Measurements from ENCODE around the gene CD69. TPM values are rescaled to one million over a fixed set of nuclear protein-coding genes. Genes with fewer than 3 reads are reported as not detected.

CD69 gene
- 1 to 10 TPM; 1.2 to 3.7 (median 1.6) TPM for polyA plus RNA-seq (ENCODE audit: insufficient read length in 4 of 4)

DNA sequence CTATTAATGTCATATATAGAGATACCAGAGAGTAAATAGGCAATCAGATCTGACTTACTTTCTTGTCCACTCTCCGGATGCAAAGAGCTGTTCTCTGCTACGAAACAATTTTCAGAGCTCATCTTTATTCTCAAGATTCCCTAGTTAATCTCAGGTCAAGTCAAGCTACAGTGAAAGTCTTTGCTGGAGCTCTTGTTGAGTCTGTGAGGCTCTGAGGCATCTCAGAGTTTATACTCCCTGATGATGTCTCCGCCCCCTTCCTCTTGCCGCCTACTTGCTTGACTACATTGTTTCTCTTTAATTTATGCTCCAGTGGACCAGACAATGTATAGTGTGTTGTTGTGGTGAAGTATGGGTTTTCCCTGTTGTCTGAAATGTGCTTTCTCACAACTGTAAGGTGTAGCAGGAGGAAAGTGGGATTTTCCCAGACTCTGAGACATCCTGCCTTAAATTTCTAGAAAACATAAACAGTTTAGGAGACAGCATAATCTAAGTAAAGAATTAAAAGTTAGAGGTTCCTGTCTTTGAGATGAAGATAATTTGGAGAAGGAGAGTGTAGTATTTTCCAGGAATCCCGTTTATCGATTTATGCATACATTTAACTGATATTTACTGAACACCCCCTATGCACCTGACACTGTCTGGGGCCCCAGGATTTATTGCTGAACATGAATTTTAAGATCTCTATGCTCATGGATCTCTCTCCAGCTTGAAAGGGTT lies at the start of gene CD69:
CD69 (minus strand) TSS at position 203 of the 720 bp plus-strand sequence; CDS start at position 122, 81 bp downstream.
- DNase-seq (ENCODE audit: low read depth in 4 of 4, low spot score in 2 of 4) = no peak

- no peak for DNase-seq (ENCODE audit: low read depth in 4 of 4, low spot score in 2 of 4)
Measured at GRCh38 chr12:9809866-9810265, 49.2 kb upstream of the CD69 start.

- no peak for DNase-seq (ENCODE audit: low read depth in 4 of 4, low spot score in 2 of 4)
Measured at GRCh38 chr12:9809338-9809737, 48.6 kb upstream of the CD69 start.

DNA sequence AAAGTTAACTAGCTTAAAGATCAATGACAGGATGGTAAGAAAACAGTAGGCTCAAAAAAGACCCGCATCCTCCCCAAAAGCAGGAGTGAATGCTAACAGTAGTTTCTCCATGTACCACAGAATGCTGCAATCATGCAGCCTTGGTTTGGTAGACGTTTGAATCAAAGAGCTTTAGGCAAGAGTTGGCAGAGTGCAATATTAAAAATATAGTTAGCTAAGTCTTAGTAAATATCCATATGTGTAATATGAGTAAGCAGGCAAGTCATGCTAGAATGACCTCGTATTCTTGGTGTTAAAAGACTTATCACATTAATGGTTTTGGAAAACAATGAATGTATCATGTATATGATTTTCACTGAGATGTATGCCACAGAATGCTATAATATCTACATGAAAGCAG lies 47.8 kb upstream of the CD69 start:
- DNase-seq (ENCODE audit: low read depth in 4 of 4, low spot score in 2 of 4) = no peak

GRCh38 chr12:9806714-9807113 lies 46.0 kb upstream of the CD69 start:
- no peak for DNase-seq (ENCODE audit: low read depth in 4 of 4, low spot score in 2 of 4)

- DNase-seq (ENCODE audit: low read depth in 4 of 4, low spot score in 2 of 4) = no peak
Measured at GRCh38 chr12:9805883-9806282, 45.2 kb upstream of the CD69 start.

DNA sequence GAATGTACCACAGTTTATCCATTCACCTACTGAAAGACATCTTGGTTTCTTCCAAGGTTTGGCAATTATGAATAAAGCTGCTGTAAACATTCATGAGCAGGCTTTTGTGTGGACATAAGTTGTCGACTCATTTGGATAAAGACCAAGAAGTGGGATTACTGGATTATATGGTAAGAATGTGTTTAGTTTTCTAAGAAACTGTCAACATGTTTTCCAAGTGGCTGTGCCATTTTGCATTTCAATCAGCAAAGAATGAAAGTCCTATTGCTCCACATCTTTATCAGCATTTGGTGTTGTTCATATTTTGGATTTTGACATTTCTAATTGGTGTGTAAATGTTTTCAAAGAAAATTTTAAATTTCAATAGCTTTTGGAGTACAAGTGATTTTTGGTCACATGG lies 39.3 kb upstream of the CD69 start:
- DNase-seq (ENCODE audit: low read depth in 4 of 4, low spot score in 2 of 4) = no peak

- DNase-seq (ENCODE audit: low read depth in 4 of 4, low spot score in 2 of 4) = peak in 3 of 4 donors; percentile 7 to 66 (median 18)
Measured at GRCh38 chr12:9797722-9798619, 37.3 kb upstream of the CD69 start.

GRCh38 chr12:9796971-9797370 lies 36.3 kb upstream of the CD69 start:
- no peak for DNase-seq (ENCODE audit: low read depth in 4 of 4, low spot score in 2 of 4)

DNA sequence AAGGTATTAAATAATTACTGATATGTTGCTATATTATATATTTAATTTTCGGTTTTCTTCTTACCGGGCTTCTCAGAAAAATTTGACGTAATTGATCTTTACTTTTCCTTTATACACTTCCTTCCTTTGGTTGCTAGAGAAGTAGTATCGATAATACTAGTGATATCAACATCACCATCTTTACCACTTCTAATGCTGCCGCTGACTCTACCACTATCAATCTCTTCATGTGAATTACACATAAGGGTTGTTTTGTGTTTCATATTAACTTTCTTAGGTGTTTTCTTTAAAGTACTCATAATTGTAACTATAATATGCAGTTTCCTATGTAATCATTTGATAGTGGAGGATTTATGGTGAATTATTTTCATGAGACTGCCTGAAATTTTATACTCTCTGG lies 35.6 kb upstream of the CD69 start:
- no peak for DNase-seq (ENCODE audit: low read depth in 4 of 4, low spot score in 2 of 4)

DNA sequence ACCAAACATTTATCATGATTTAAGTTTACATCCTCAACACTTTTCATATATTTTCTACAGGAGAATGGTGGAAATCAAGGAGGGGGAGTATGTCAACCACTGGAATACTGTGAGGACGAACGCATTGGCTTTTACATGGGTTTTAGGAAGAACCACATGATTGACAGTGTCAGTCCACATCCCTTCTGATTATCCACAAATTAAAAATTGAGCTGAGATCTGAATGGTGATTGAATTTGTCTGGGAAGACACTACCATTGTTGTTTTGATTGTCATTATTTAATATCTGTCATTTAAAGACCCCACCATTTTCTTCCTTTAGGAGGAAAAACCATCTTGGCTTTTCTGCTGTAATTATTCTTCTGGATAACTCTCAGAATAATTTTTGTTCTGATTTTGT lies 35.2 kb upstream of the CD69 start:
- DNase-seq (ENCODE audit: low read depth in 4 of 4, low spot score in 2 of 4) = no peak

DNA sequence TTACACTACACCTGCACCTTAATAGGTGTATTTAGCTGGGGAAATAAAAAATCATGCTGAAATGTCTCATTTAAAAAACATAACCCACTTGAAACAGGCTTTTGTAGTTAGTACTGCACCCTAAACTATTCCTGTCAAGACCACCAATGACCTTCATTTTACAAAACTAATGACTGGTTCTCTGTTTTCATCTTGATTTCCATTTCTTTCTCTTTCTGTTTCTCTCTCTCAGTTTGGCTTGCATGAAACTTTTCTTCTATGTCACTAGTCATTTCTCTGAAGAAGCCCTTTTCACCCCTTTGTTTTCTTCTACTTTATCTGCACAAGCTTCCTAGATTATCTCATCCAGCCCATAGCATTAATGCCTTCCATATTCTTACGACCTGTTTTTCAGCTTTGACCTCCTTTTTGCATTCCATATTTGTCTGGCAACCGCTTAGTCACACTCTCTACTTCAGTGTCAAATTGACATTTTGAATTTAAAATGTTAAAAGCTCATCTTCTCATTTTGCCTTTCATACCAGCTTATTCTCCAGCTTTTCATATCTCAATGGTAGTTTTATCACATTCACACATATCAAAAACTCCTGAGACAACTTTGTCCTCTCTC lies 33.9 kb upstream of the CD69 start:
- DNase-seq (ENCODE audit: low read depth in 4 of 4, low spot score in 2 of 4) = no peak

DNA sequence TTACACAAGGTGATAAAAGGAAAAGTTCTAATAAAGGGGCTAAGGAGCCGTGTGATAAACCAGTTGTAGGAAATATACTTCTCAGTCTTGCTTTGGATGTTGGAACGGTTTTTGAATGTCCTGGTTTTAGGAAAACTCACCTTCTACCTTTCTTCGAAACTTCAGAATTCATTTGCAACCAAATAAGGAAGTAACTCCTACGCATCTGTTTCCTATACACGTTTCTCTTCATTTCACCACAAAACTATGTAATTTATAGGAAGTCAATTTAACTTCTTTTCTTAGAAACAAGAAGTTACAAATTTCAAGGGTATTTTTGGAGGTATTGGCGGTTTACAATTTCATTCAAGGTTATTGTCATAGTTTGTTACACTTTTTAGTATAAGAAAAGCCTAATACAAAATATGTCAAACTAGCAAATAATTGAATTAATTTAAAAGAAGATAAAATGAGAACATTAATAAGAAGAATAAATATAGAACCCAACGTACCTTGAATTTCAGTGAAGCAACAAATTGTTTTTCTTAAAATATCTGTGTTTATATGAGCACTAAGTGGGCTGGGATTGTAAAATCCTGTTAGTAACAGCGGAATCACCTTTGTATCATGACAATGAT lies 33.2 kb upstream of the CD69 start:
- DNase-seq (ENCODE audit: low read depth in 4 of 4, low spot score in 2 of 4) = no peak

GRCh38 chr12:9792961-9793617 lies 32.4 kb upstream of the CD69 start:
- no peak for DNase-seq (ENCODE audit: low read depth in 4 of 4, low spot score in 2 of 4)

DNA sequence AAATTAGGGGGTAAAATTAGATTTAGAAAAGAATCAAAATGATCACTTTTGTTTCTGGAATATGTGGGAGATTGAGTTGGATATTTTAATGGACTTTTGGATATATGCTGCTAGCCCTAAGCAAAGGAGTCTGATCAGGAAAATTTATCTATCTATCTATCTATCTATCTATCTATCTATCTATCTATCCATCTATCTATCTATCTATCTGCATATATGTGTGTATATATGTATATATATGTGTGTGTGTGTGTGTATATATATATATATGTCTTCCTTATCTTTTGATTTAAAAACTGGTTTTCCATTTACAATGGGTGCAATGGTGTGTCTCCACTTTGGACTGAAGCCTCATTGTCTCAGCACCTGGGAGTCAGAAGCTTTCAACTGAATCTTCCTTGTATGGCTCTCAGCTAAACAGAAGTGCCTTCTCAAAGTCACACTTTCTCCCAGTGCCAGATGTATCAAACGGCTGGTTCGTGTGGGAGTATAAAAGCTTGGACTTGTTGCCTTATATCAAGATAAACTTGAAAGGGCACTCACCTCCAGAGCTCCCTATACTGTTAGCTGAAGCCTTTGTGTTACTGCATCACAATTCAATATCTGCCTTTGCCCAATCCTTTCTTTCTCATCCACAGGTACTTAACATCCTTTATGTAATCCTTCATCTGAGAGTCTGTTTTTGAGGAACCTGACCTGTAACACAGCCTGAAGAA lies 31.6 kb upstream of the CD69 start:
- no peak for DNase-seq (ENCODE audit: low read depth in 4 of 4, low spot score in 2 of 4)

DNA sequence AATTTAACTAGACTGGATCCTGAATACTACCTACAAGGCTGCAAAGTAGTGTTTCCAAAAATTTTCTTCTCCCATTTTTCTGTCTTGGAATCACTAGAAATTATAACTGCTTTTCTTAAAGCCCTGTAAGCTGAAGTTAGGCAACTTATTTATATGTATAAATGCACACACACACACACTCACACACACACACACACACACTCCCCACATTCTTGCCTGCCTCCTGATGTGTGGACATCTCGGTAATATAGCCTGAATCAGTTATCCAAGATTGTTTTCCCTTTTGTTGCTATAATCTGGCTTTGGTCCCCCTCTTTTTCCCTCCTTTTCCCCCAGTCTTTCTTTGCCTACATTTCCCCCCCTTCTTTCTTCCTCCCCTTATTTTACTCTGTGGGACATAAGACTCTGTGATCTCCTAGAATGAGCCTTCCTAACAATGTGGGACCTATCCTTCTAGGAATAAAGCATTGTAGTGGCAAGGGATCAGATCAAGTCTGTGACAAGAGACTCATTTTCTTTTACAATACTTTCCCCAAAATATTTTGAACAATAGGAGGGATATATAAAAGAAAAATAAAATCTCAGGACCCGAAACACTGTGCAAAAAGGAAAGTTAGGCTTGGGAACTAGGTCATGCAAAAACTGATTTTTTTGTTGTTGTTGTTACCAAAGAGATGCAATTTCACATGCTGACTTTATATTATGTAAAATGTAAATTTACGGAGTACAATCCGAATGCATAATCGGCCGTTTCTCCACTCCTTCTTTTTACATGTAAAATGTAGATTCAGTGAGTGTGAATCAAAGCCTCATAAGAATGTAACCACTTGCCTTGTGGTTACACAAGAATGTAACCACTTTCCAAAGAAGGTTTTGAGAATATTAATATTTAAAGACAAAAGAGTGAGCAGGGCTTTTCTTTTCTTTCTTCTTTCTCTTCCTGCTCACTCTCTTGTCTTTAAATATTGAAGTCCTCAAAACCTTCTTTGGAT lies 26.3 kb upstream of the CD69 start:
- DNase-seq (ENCODE audit: low read depth in 4 of 4, low spot score in 2 of 4) = no peak

- DNase-seq (ENCODE audit: low read depth in 4 of 4, low spot score in 2 of 4) = no peak
Measured at GRCh38 chr12:9784816-9785215, 24.1 kb upstream of the CD69 start.

DNA sequence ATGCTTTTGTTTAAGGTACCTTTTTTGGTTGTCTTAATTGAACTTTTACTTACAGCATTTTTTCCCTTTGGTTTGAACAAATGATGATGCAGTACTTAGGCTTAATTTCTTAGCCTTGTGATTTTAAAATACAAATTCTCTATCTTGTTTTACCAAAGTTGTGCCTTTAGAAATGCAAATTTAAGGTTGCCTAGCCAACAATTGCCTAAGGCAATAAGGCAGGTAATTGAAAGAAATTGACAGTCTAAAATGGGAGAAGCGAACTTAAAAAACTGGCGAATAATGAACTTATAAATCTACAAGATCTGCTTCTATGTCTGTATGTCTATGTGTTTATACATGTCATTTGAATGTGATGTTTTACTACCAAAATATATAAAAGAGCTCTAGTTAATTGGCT lies 23.6 kb upstream of the CD69 start:
- DNase-seq (ENCODE audit: low read depth in 4 of 4, low spot score in 2 of 4) = no peak

All from left renal cortex interstitium (tissue), 4 donors.